ENCODE results near the gene DGAT2.

The DGAT2 gene

DNA sequence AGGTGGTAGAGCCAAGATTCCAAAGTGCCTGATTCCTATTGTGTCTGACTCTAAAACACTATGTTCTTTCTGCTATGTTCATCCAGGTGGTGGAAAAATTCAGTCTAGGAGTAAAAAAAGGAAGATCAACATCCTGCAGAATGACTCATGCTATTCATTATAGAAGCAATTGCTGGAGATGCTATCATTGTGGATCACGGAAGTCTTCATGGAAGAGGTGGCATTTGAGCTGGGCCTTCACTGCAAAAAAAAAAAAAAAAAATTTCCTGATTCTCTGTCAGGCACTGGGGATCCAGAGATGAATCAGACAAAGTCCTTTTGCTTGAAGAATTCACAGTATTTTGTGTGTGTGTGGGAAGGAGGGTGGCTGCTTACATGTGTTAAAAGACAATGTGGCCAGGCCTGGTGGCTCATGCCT is 45.1 kb downstream of the DGAT2 start:
- TF ChIP-seq ZBTB7A (IDR thresholded peaks at IDR 0.05; ENCODE audit: low read depth) (no peak), RAD21 (IDR thresholded peaks at IDR 0.05; ENCODE audit: low read depth) (no peak), CREB1 (IDR thresholded peaks at IDR 0.05; ENCODE audit: low read depth) (no peak), TEAD4 (IDR thresholded peaks at IDR 0.05) (no peak), FOXM1 (IDR thresholded peaks at IDR 0.05; ENCODE audit: borderline replicate concordance, low read depth) (no peak), EP300 (IDR thresholded peaks at IDR 0.05; ENCODE audit: borderline replicate concordance) (no peak), REST (IDR thresholded peaks at IDR 0.05; ENCODE audit: low read depth) (no peak), TAF1 (IDR thresholded peaks at IDR 0.05; ENCODE audit: low read depth) (no peak), YY1 (IDR thresholded peaks at IDR 0.05; ENCODE audit: low read depth) (no peak), CEBPB (IDR thresholded peaks at IDR 0.05) (no peak), TCF12 (IDR thresholded peaks at IDR 0.05; ENCODE audit: low read depth) (no peak), NFIC (IDR thresholded peaks at IDR 0.05) (no peak)
- TF ChIP-seq, protein P1, sequence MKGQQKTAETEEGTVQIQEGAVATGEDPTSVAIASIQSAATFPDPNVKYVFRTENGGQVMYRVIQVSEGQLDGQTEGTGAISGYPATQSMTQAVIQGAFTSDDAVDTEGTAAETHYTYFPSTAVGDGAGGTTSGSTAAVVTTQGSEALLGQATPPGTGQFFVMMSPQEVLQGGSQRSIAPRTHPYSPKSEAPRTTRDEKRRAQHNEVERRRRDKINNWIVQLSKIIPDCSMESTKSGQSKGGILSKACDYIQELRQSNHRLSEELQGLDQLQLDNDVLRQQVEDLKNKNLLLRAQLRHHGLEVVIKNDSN (IDR thresholded peaks at IDR 0.05) = no peak

DNA sequence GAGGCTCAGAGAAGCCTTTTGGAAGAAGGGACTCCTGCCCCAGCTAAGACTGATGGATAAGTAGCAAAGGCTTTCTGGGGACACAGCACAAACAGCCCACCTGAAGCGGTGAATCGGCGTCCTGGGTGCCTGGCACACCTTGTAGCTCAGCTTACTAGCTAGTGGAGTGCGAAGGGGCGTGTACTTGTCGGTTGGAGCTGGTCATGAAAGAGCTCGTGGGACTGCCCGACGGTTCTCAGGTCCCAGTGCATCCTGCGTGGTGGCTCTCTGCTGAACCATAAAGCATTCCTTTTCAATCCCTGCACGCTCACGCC is 45.7 kb downstream of the DGAT2 start:
- TF ChIP-seq YY1 (IDR thresholded peaks at IDR 0.05; ENCODE audit: low read depth) (no peak), TCF12 (IDR thresholded peaks at IDR 0.05; ENCODE audit: low read depth) (no peak)

- TF ChIP-seq TAF1 (IDR thresholded peaks at IDR 0.05; ENCODE audit: low read depth) (peak; percentile 88), RAD21 (IDR thresholded peaks at IDR 0.05; ENCODE audit: low read depth) (no peak), CREB1 (IDR thresholded peaks at IDR 0.05; ENCODE audit: low read depth) (no peak; the same call in 1 of the 2 replicates), FOXM1 (IDR thresholded peaks at IDR 0.05; ENCODE audit: borderline replicate concordance, low read depth) (0 out of 2 replicates have a peak, but pooled peaks have one; percentile 11), CEBPB (IDR thresholded peaks at IDR 0.05) (0 out of 2 replicates have a peak, but pooled peaks have one; percentile 1), EGR1 (IDR thresholded peaks at IDR 0.05) (0 out of 2 replicates have a peak, but pooled peaks have one; percentile 32), TCF12 (IDR thresholded peaks at IDR 0.05; ENCODE audit: low read depth) (no peak; the same call in 1 of the 2 replicates), YY1 (IDR thresholded peaks at IDR 0.05; ENCODE audit: low read depth) (peak; percentile 79), TEAD4 (IDR thresholded peaks at IDR 0.05) (no peak), ZBTB7A (IDR thresholded peaks at IDR 0.05; ENCODE audit: low read depth) (peak; percentile 43; the same call in 1 of the 2 replicates), REST (IDR thresholded peaks at IDR 0.05; ENCODE audit: low read depth) (no peak), EP300 (IDR thresholded peaks at IDR 0.05; ENCODE audit: borderline replicate concordance) (peak; percentile 57; the same call in 1 of the 2 replicates), NFIC (IDR thresholded peaks at IDR 0.05) (no peak)
- TF ChIP-seq, protein P2, sequence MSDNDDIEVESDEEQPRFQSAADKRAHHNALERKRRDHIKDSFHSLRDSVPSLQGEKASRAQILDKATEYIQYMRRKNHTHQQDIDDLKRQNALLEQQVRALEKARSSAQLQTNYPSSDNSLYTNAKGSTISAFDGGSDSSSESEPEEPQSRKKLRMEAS (IDR thresholded peaks at IDR 0.05) = peak; percentile 77
- TF ChIP-seq, protein P1 (IDR thresholded peaks at IDR 0.05) = peak; percentile 99
These were observed 46.2 kb downstream of the DGAT2 start, which contains the start of gene UVRAG for GRCh38 chr11:75814677-75815344. Gene UVRAG (plus strand): TSS chr11:75815210. CDS start chr11:75815408, 198 bp downstream.

DNA sequence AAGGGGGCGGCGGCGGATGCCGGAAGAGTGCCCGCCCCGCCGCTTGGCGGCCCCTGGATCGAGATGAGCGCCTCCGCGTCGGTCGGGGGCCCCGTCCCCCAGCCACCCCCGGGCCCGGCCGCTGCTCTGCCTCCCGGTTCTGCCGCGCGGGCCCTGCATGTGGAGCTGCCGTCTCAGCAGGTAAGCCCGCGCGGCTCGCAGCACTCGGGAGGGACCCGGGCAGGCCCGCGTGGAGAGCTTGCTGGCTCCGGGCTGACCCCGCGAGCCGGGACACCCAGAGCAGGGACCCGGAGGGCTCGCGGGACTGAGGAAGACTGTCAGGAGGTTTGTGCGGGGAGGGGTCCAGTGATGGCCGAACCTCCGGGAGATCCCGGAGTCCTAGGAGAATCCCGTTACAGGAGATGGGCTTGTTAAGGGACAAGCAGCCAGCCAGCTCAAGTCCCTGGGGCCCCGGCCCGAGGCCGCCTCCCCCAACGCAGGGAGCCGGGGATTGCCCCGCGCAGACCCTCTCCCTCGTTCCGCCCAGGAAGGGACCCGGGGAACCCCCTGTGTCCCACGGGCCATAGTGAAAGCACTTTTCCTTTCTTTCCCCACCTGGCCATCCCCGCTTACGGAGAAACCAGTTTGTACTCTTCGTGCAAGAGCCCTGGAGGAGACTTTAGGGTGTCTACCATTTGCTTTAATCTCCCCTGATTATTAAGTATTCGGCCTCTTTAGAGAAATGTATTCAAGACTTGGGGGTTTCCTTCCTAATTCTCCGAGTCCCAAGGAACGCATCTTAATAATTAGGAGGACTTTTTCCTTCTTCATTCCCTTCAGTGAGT is 47.0 kb downstream of the DGAT2 start:
- TF ChIP-seq CEBPB (IDR thresholded peaks at IDR 0.05) (no peak), ZBTB7A (IDR thresholded peaks at IDR 0.05; ENCODE audit: low read depth) (0 out of 2 replicates have a peak, but pooled peaks have one; percentile 44), REST (IDR thresholded peaks at IDR 0.05; ENCODE audit: low read depth) (no peak), TCF12 (IDR thresholded peaks at IDR 0.05; ENCODE audit: low read depth) (no peak), NFIC (IDR thresholded peaks at IDR 0.05) (no peak), FOXM1 (IDR thresholded peaks at IDR 0.05; ENCODE audit: borderline replicate concordance, low read depth) (0 out of 2 replicates have a peak, but pooled peaks have one; percentile 5), RAD21 (IDR thresholded peaks at IDR 0.05; ENCODE audit: low read depth) (no peak), CREB1 (IDR thresholded peaks at IDR 0.05; ENCODE audit: low read depth) (no peak), EGR1 (IDR thresholded peaks at IDR 0.05) (no peak), TEAD4 (IDR thresholded peaks at IDR 0.05) (no peak), YY1 (IDR thresholded peaks at IDR 0.05; ENCODE audit: low read depth) (no peak)
- TF ChIP-seq, protein P1 (IDR thresholded peaks at IDR 0.05) = no peak
- TF ChIP-seq, protein P2 (IDR thresholded peaks at IDR 0.05) = no peak

Measured in Ishikawa (cell line).